Mesenchymal stem cell (in vitro differentiated cells and primary cell): ENCODE measurements around the gene PAX3.

Experiments used
- DNase-seq: peaks from one replicate; pipeline ENCODE4 v3.0.0-alpha.2; 2013
- H2AFZ ChIP-seq: one replicate; pipeline ENCODE4 v1.6.1; 2013; ENCODE audit warnings: low read depth, mild to moderate bottlenecking, control low read depth, inconsistent platforms, low read length, moderate library complexity
- H2AK5ac ChIP-seq: 2 replicates; pipeline ENCODE4 v1.6.1; 2013; ENCODE audit warnings: low read length, moderate library complexity, mild to moderate bottlenecking, inconsistent platforms; ENCODE audit not compliant: severe bottlenecking
- H2BK120ac ChIP-seq: one replicate; pipeline ENCODE4 v1.6.1; 2013; ENCODE audit warnings: low read depth, mild to moderate bottlenecking, inconsistent platforms, low read length, moderate library complexity
- H2BK12ac ChIP-seq, 2 experiments: one replicate each; pipeline ENCODE4 v1.6.1; 2013; ENCODE audit warnings: inconsistent platforms in 2 of 2, low read length in 2 of 2, mild to moderate bottlenecking in 2 of 2, moderate library complexity in 2 of 2, control low read depth in 1 of 2
- H2BK15ac ChIP-seq: one replicate; pipeline ENCODE4 v1.6.1; 2013; ENCODE audit warnings: mild to moderate bottlenecking, low read depth, inconsistent platforms; ENCODE audit not compliant: poor library complexity, severe bottlenecking
- H2BK5ac ChIP-seq: 2 replicates; pipeline ENCODE4 v1.6.1; 2013; ENCODE audit warnings: low read depth, mild to moderate bottlenecking, low read length, control low read depth, inconsistent platforms; ENCODE audit not compliant: poor library complexity, severe bottlenecking
- H3K14ac ChIP-seq, 2 experiments: one replicate each; pipeline ENCODE4 v1.6.1; 2013; ENCODE audit warnings: inconsistent platforms in 2 of 2, low read length in 2 of 2, control low read depth in 1 of 2, mild to moderate bottlenecking in 1 of 2, moderate library complexity in 1 of 2
- H3K18ac ChIP-seq, 2 experiments: one replicate each; pipeline ENCODE4 v1.6.1; 2013; ENCODE audit warnings: inconsistent platforms in 2 of 2, low read length in 2 of 2, control low read depth in 1 of 2, low read depth in 1 of 2, mild to moderate bottlenecking in 1 of 2
- H3K23ac ChIP-seq, 2 experiments: one replicate each; pipeline ENCODE4 v1.6.1; 2013; ENCODE audit warnings: inconsistent platforms in 2 of 2, low read length in 2 of 2, mild to moderate bottlenecking in 2 of 2, moderate library complexity in 2 of 2, control low read depth in 1 of 2
- H3K27ac ChIP-seq: 2 replicates; pipeline ENCODE4 v1.5.1; 2013; ENCODE audit warnings: mild to moderate bottlenecking, moderate library complexity, low read length, control low read depth, inconsistent platforms; ENCODE audit not compliant: poor library complexity, severe bottlenecking
- H3K27me3 ChIP-seq, 2 experiments: 2 replicates each; pipeline versions ENCODE4 v1.6.1 to v1.7.0; 2013; ENCODE audit warnings: low read length in 2 of 2, mild to moderate bottlenecking in 2 of 2, moderate library complexity in 2 of 2, control low read depth in 1 of 2, inconsistent platforms in 1 of 2; ENCODE audit not compliant: control insufficient read depth in 1 of 2, insufficient read depth in 1 of 2
- H3K36me3 ChIP-seq, 2 experiments: 2 replicates each; pipeline versions ENCODE4 v1.6.1 to v1.7.0; 2013; ENCODE audit warnings: low read length in 2 of 2, control low read depth in 1 of 2, inconsistent platforms in 1 of 2, low read depth in 1 of 2, mild to moderate bottlenecking in 1 of 2; ENCODE audit not compliant: insufficient read depth in 2 of 2, control insufficient read depth in 1 of 2
- H3K4ac ChIP-seq, 2 experiments: one replicate each; pipeline ENCODE4 v1.6.1; 2013; ENCODE audit warnings: inconsistent platforms in 2 of 2, low read length in 2 of 2, mild to moderate bottlenecking in 2 of 2, moderate library complexity in 2 of 2, control low read depth in 1 of 2, low read depth in 1 of 2
- H3K4me1 ChIP-seq: 2 replicates; pipeline ENCODE4 v1.6.1; 2013; ENCODE audit warnings: low read depth, low read length, control low read depth; ENCODE audit not compliant: control insufficient read depth, insufficient read depth
- H3K4me2 ChIP-seq: 2 replicates; pipeline ENCODE4 v1.6.1; 2013; ENCODE audit warnings: low read length, mild to moderate bottlenecking, inconsistent platforms; ENCODE audit not compliant: poor library complexity, severe bottlenecking
- H3K4me3 ChIP-seq, 2 experiments: 2 replicates each; pipeline versions ENCODE4 v1.5.1 to v1.7.0; 2013; ENCODE audit warnings: low read length in 2 of 2, mild to moderate bottlenecking in 2 of 2, control low read depth in 1 of 2, low read depth in 1 of 2; ENCODE audit not compliant: insufficient read depth in 1 of 2
- H3K79me1 ChIP-seq: replicated peaks from 2 replicates; pipeline ENCODE4 v1.6.1; 2013; ENCODE audit warnings: mild to moderate bottlenecking, control low read depth, low read length, inconsistent platforms; ENCODE audit not compliant: poor library complexity, severe bottlenecking
- H3K9ac ChIP-seq: 2 replicates; pipeline ENCODE4 v1.7.0; 2013; ENCODE audit warnings: mild to moderate bottlenecking, low read length, moderate library complexity
- H3K9me3 ChIP-seq: 2 replicates; pipeline ENCODE4 v1.7.0; 2013; ENCODE audit warnings: mild to moderate bottlenecking, low read length; ENCODE audit not compliant: control insufficient read depth
- H4K8ac ChIP-seq: one replicate; pipeline ENCODE4 v1.6.1; 2013; ENCODE audit warnings: inconsistent platforms, mild to moderate bottlenecking, low read length, moderate library complexity
- H4K91ac ChIP-seq: one replicate; pipeline ENCODE4 v1.6.1; 2013; ENCODE audit warnings: mild to moderate bottlenecking, low read length, inconsistent platforms
- WGBS: methylation state at CpG from one replicate; pipeline ENCODE4 v1.1.7; 2013; ENCODE audit warnings: mixed read lengths; 5-methylcytosine and 5-hydroxymethylcytosine counted together

PAX3 gene

DNA sequence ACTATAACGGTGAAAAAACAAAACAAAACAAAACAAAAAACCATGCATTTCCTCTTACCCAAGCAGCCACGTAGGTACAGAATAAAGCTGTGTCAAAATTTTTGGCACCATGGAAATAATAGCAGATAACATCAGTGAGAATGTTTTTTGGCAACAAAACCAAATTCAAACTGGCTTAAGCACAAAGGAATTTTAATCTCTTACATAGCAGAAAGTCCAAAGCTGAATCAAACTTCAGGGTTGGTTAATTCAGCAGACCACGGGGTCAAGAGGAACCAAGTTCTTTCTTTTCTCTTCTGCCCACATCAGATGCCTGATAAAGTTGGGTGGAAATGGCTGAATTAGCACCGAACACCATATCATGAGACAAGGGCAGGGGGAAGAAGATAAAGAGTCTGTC, 129.5 kb downstream of the PAX3 start:
- no peak overlapping the region for H2AFZ ChIP-seq
- H3K18ac ChIP-seq: no peak overlapping the region
- H3K4me3 ChIP-seq: no peak overlapping the region
- no peaks in the 10 kb centered on the region for H3K79me1 ChIP-seq
- no peaks in the 10 kb centered on the region for H3K4me1 ChIP-seq
- no peak overlapping the region for H3K4ac ChIP-seq
- no peak overlapping the region for H2BK5ac ChIP-seq
- no peak overlapping the region for H4K8ac ChIP-seq
- no peaks in the 10 kb centered on the region for H3K27me3 ChIP-seq
- H2BK120ac ChIP-seq: no peak overlapping the region
- DNase-seq: no peak
- H2AK5ac ChIP-seq: no peak overlapping the region
- H3K4me2 ChIP-seq: no peak overlapping the region
- H2BK12ac ChIP-seq: no peak overlapping the region
- H3K23ac ChIP-seq: no peak overlapping the region
- no peak overlapping the region for H3K9ac ChIP-seq
- 79% methylated on average over 3 of the region's 4 CpGs for WGBS
- H3K27ac ChIP-seq: no peak overlapping the region
- no peak overlapping the region for H2BK15ac ChIP-seq
- H4K91ac ChIP-seq: no peak overlapping the region
- no peaks in the 10 kb centered on the region for H3K36me3 ChIP-seq
- H3K14ac ChIP-seq: no peak overlapping the region
- no peaks in the 10 kb centered on the region for H3K9me3 ChIP-seq

DNA sequence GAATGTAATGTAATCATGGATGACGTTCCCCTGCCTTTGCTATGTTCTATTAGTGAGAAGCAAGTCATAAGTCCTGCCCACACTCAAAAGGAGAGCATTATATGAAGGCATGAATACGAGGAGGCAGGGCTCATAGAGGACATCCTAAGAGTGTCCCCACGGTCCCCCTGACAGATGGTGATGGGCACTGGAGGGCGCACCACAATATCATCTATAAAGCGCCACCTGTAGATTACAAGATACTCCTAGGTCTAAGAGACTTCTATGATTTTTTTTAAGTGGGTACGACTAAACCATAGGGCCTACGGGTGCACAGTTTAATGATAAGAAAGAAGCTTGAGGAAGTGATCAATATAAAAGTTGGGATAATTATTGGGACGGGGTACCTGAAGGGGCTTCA, 131.0 kb downstream of the PAX3 start:
- H3K4me3 ChIP-seq: no peak overlapping the region
- no peaks in the 10 kb centered on the region for H3K79me1 ChIP-seq
- H3K27ac ChIP-seq: no peak overlapping the region
- H3K23ac ChIP-seq: no peak overlapping the region
- no peak overlapping the region for H3K4me2 ChIP-seq
- H3K27me3 ChIP-seq: no peaks in the 10 kb centered on the region
- no peak overlapping the region for H2BK15ac ChIP-seq
- H2BK12ac ChIP-seq: no peak overlapping the region
- no peak overlapping the region for H2AK5ac ChIP-seq
- no peak overlapping the region for H3K9ac ChIP-seq
- H3K18ac ChIP-seq: no peak overlapping the region
- H2BK5ac ChIP-seq: no peak overlapping the region
- no peak overlapping the region for H3K14ac ChIP-seq
- H3K9me3 ChIP-seq: no peaks in the 10 kb centered on the region
- WGBS: 76% methylated on average over 6 of the region's 8 CpGs
- no peak overlapping the region for H2BK120ac ChIP-seq
- no peaks in the 10 kb centered on the region for H3K36me3 ChIP-seq
- no peak overlapping the region for H4K91ac ChIP-seq
- no peak for DNase-seq
- no peaks in the 10 kb centered on the region for H3K4me1 ChIP-seq
- H3K4ac ChIP-seq: no peak overlapping the region
- no peak overlapping the region for H4K8ac ChIP-seq
- no peak overlapping the region for H2AFZ ChIP-seq

DNA sequence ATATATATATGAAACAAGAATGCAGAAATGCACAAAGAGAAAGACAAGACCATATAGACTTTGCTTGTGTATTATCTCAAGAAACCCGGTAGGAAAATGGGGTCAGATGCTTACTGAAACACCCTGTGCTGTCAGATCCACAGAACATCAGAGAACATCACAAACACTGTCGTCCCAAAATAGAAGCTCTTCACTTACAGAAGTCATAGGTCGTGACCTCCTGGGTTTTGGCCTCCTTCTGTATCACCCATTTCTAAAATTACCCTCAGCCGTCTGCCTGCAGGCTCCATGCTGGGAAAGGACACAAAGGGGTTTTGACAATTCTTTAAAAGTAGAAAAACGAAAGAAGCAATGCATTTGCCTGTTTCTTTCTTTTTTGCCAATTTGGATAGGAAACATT, 137.9 kb downstream of the PAX3 start:
- Histone ChIP-seq H2BK5ac (no peak overlapping the region), H3K4me1 (no peaks in the 10 kb centered on the region), H3K14ac (no peak overlapping the region), H2AK5ac (no peak overlapping the region), H3K9ac (no peak overlapping the region), H4K91ac (no peak overlapping the region), H3K36me3 (no peaks in the 10 kb centered on the region), H3K23ac (no peak overlapping the region), H3K4ac (no peak overlapping the region), H4K8ac (no peak overlapping the region), H2AFZ (no peak overlapping the region), H2BK120ac (no peak overlapping the region), H3K4me3 (no peak overlapping the region), H2BK15ac (no peak overlapping the region), H3K79me1 (no peaks in the 10 kb centered on the region), H3K27me3 (no peaks in the 10 kb centered on the region), H2BK12ac (no peak overlapping the region), H3K9me3 (no peaks in the 10 kb centered on the region), H3K18ac (no peak overlapping the region), H3K4me2 (no peak overlapping the region), H3K27ac (no peak overlapping the region)
- DNase-seq: no peak
- WGBS: 23% methylated on average over 3 of the region's 5 CpGs

DNA sequence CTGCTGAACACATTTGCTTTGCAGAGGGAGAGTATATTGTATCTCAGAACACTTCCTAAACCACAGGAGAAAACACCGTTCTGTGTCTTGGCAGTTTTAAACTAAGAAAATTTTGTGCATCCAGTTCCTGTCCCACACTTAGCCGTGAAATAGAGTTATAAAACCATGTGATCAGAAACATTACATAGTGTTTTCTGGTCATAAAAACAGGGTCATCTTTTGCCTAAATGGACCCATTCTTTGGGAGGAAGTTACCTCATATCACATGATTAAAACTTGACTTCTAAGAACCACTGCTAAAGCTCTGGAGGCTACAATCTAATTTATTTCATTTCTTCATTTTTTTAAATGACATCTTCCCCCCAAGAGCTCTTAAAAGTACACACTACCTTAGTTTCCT, 138.7 kb downstream of the PAX3 start:
- Histone ChIP-seq H3K18ac (no peak overlapping the region), H3K9me3 (no peaks in the 10 kb centered on the region), H3K4ac (no peak overlapping the region), H3K14ac (no peak overlapping the region), H4K8ac (no peak overlapping the region), H3K79me1 (no peaks in the 10 kb centered on the region), H4K91ac (no peak overlapping the region), H3K9ac (no peak overlapping the region), H3K27ac (no peak overlapping the region), H2BK120ac (no peak overlapping the region), H2AFZ (no peak overlapping the region), H2BK12ac (no peak overlapping the region), H3K4me2 (no peak overlapping the region), H3K36me3 (no peaks in the 10 kb centered on the region), H2BK15ac (no peak overlapping the region), H2BK5ac (no peak overlapping the region), H2AK5ac (no peak overlapping the region), H3K27me3 (no peaks in the 10 kb centered on the region), H3K4me3 (no peak overlapping the region), H3K4me1 (no peaks in the 10 kb centered on the region), H3K23ac (no peak overlapping the region)
- WGBS: 100% methylated on average over 2 of the region's 2 CpGs
- no peak for DNase-seq
